Sigmoid colon (tissue), 7 donors: Measurements from ENCODE around the gene ADH1B. TPM values are rescaled to one million over a fixed set of nuclear protein-coding genes. Genes with fewer than 3 reads are reported as not detected.
A peak's percentile ranks its signal among the peaks of the same experiment; 100 is the strongest.

Experiments
- DNase-seq: peaks from one replicate; pipeline ENCODE4 v3.0.0-alpha.2; 2019
- H3K27ac ChIP-seq, 4 donors: fragments of 200-600 bp; sonication (generic); one replicate each; pipeline ENCODE4 v1.5.1; 2016 to 2019; ENCODE audit warnings: mild to moderate bottlenecking in 1 of 4
- H3K27me3 ChIP-seq, 3 donors: fragments of 200-600 bp; sonication (generic); one replicate each; pipeline ENCODE4 v1.5.1; 2019; ENCODE audit warnings: mild to moderate bottlenecking in 1 of 3
- H3K36me3 ChIP-seq, 4 donors: fragments of 200-600 bp; sonication (generic); one replicate each; pipeline ENCODE4 v1.5.1; 2016 to 2019
- H3K4me1 ChIP-seq, 4 donors: fragments of 200-600 bp; sonication (generic); one replicate each; pipeline ENCODE4 v1.5.1; 2017 to 2019
- H3K4me3 ChIP-seq, 4 donors: fragments of 200-600 bp; sonication (generic); one replicate each; pipeline ENCODE4 v1.5.1; 2017 to 2019; ENCODE audit warnings: mild to moderate bottlenecking in 2 of 4, moderate library complexity in 1 of 4
- H3K9me3 ChIP-seq, 4 donors: fragments of 200-600 bp in 3 of 4; sonication (generic) in 3 of 4; one replicate each; pipeline versions ENCODE4 v1.5.1 to v1.6.1; 2013 to 2019
- EP300 ChIP-seq, 4 donors: sonication (generic); formaldehyde crosslinking; IDR thresholded peaks; one replicate each; pipeline ENCODE4 v1.6.1; 2017; ENCODE audit warnings: antibody characterized with exemption in 4 of 4
- POLR2A ChIP-seq, 2 donors: fragments of 450-650 bp; IDR thresholded peaks; one replicate each; pipeline ENCODE4 v1.6.1; 2016; ENCODE audit warnings: antibody characterized with exemption in 2 of 2, mild to moderate bottlenecking in 2 of 2, moderate library complexity in 2 of 2
- POLR2AphosphoS5 ChIP-seq, 4 donors: sonication (generic); formaldehyde crosslinking; IDR thresholded peaks; one replicate each; pipeline ENCODE4 v1.6.1; 2017; ENCODE audit warnings: antibody characterized with exemption in 4 of 4
- WGBS, 2 donors: extraction: QIAGEN DNeasy Blood & Tissue Kit; methylation state at CpG; one replicate each; pipeline ENCODE4 v1.1.7; 2013; 5-methylcytosine and 5-hydroxymethylcytosine counted together
- intact Hi-C: fragments of 100-400 bp; cut with DNase I; formaldehyde crosslinking; loops from one replicate; pipeline ENCODE4 v1.15.1; 2023
- polyA plus RNA-seq, 3 donors: library from polyadenylated mRNA; stranded (reverse); fragments of 200-250 nt; gene quantifications; one replicate each; pipeline ENCODE4 v1.2.3, GENCODE V29; 2013
- total RNA-seq, 4 donors: library from RNA; depleted of rRNA; stranded (reverse); fragments of >200 nt; gene quantifications; one replicate each; pipeline ENCODE4 v1.1.0, GENCODE V29; 2016
- TF ChIP-seq, protein P1 (sequence below), 4 experiments: fragments of 450-650 bp in 3 of 4; fragments of 200-600 bp in 1 of 4; IDR thresholded peaks; one replicate each; pipeline ENCODE4 v1.5.1; 2016 to 2019; ENCODE audit warnings: antibody characterized with exemption in 4 of 4, mild to moderate bottlenecking in 3 of 4, moderate library complexity in 2 of 4
- donor health status: healthy with polysubstance abuse.
- donor health status: Bipolar disorder and iron deficiency.
- donor health status: healthy.

The ADH1B gene
- total and polyA plus RNA-seq, 7 donors, result 35.4 to 906 (median 350) TPM

DNA sequence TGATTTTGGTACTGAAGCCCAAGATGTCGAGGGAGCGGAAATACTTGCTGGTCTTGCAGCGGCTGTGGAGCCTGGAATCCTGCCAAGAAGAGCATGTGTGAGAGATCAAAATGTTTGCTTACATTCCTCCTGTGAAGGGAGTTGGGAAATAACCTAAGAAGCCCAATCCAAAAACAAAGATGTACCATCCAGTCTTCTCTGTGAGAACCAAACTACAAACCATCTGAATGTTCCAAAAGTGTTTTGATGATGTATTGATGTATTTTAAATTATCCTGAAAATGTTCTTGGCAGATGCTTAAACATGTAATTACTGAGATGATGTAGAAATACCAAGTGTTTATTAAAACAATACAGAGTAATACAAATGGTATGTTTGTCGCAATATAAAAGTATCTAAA, 20.3 kb downstream of the ADH1B start:
- Histone ChIP-seq H3K4me3 (no peak overlapping the region), H3K27me3 (no peaks in the 10 kb centered on the region), H3K4me1 (peaks cover 0 to 22% (median 17%) of the 10 kb centered on the region in 4 donors), H3K9me3 (no peaks in the 10 kb centered on the region), H3K27ac (peak overlapping the region; percentile 64 to 79 (median 70)), H3K36me3 (no peaks in the 10 kb centered on the region)
- TF ChIP-seq POLR2AphosphoS5 (IDR thresholded peaks at IDR 0.05), result peak; percentile 82 to 92 (median 88)
- no peak for TF ChIP-seq POLR2A (IDR thresholded peaks at IDR 0.05)
- TF ChIP-seq, protein P1, sequence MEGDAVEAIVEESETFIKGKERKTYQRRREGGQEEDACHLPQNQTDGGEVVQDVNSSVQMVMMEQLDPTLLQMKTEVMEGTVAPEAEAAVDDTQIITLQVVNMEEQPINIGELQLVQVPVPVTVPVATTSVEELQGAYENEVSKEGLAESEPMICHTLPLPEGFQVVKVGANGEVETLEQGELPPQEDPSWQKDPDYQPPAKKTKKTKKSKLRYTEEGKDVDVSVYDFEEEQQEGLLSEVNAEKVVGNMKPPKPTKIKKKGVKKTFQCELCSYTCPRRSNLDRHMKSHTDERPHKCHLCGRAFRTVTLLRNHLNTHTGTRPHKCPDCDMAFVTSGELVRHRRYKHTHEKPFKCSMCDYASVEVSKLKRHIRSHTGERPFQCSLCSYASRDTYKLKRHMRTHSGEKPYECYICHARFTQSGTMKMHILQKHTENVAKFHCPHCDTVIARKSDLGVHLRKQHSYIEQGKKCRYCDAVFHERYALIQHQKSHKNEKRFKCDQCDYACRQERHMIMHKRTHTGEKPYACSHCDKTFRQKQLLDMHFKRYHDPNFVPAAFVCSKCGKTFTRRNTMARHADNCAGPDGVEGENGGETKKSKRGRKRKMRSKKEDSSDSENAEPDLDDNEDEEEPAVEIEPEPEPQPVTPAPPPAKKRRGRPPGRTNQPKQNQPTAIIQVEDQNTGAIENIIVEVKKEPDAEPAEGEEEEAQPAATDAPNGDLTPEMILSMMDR (IDR thresholded peaks at IDR 0.05), result no peak
- TF ChIP-seq EP300 (IDR thresholded peaks at IDR 0.05), result peak; percentile 38 to 91 (median 72)
- intact Hi-C loops, result loop anchor here (1.0 kb wide), 1 partner anchor 23 kb away; no protein-coding TSS in a partner anchor
- peak; percentile 98 for DNase-seq
- 28 to 58% methylated on average over 4 of the region's 4 CpGs for WGBS, 2 donors

- Histone ChIP-seq H3K4me1 (no peaks in the 10 kb centered on the region), H3K27ac (no peak overlapping the region), H3K9me3 (no peaks in the 10 kb centered on the region), H3K36me3 (no peaks in the 10 kb centered on the region), H3K4me3 (no peak overlapping the region), H3K27me3 (no peaks in the 10 kb centered on the region)
- no peak for DNase-seq
- no peak for TF ChIP-seq EP300 (IDR thresholded peaks at IDR 0.05)
- TF ChIP-seq POLR2AphosphoS5 (IDR thresholded peaks at IDR 0.05), result no peak
- TF ChIP-seq, protein P1 (IDR thresholded peaks at IDR 0.05), result no peak
- TF ChIP-seq POLR2A (IDR thresholded peaks at IDR 0.05), result no peak
- intact Hi-C loops, result no loop called here
- 85 to 92% methylated on average over 5 of the region's 5 CpGs for WGBS, 2 donors
Observed at GRCh38 chr4:99293357-99293756, 27.8 kb downstream of the ADH1B start.

GRCh38 chr4:99290848-99291786, 30.1 kb downstream of the ADH1B start, which contains the start of gene ADH1A:
TSS of gene ADH1A (minus strand) at chr4:99290985. CDS start at chr4:99290914, 71 bp downstream.
- WGBS, 2 donors, result 50 to 65% methylated on average over 3 of the region's 3 CpGs
- Histone ChIP-seq H3K27me3 (no peaks in the 10 kb centered on the region), H3K36me3 (no peaks in the 10 kb centered on the region), H3K4me3 (no peak within 1 kb of the TSS), H3K27ac (no peak within 1 kb of the TSS), H3K4me1 (no peaks in the 10 kb centered on the region), H3K9me3 (no peaks in the 10 kb centered on the region)
- no peak for DNase-seq
- no peak for TF ChIP-seq POLR2A (IDR thresholded peaks at IDR 0.05)
- TF ChIP-seq POLR2AphosphoS5 (IDR thresholded peaks at IDR 0.05), result no peak
- TF ChIP-seq, protein P1 (IDR thresholded peaks at IDR 0.05), result no peak
- no peak for TF ChIP-seq EP300 (IDR thresholded peaks at IDR 0.05)
- intact Hi-C loops, result no loop called here

GRCh38 chr4:99285387-99285786, 35.8 kb downstream of the ADH1B start:
- Histone ChIP-seq H3K9me3 (no peaks in the 10 kb centered on the region), H3K36me3 (no peaks in the 10 kb centered on the region), H3K27ac (no peak overlapping the region), H3K27me3 (no peaks in the 10 kb centered on the region), H3K4me3 (no peak overlapping the region), H3K4me1 (no peaks in the 10 kb centered on the region)
- TF ChIP-seq EP300 (IDR thresholded peaks at IDR 0.05), result no peak
- TF ChIP-seq POLR2A (IDR thresholded peaks at IDR 0.05), result no peak
- TF ChIP-seq POLR2AphosphoS5 (IDR thresholded peaks at IDR 0.05), result no peak
- TF ChIP-seq, protein P1 (IDR thresholded peaks at IDR 0.05), result no peak
- intact Hi-C loops, result no loop called here
- DNase-seq, result no peak
